Measurements from ENCODE around the gene FUT7.

DNA sequence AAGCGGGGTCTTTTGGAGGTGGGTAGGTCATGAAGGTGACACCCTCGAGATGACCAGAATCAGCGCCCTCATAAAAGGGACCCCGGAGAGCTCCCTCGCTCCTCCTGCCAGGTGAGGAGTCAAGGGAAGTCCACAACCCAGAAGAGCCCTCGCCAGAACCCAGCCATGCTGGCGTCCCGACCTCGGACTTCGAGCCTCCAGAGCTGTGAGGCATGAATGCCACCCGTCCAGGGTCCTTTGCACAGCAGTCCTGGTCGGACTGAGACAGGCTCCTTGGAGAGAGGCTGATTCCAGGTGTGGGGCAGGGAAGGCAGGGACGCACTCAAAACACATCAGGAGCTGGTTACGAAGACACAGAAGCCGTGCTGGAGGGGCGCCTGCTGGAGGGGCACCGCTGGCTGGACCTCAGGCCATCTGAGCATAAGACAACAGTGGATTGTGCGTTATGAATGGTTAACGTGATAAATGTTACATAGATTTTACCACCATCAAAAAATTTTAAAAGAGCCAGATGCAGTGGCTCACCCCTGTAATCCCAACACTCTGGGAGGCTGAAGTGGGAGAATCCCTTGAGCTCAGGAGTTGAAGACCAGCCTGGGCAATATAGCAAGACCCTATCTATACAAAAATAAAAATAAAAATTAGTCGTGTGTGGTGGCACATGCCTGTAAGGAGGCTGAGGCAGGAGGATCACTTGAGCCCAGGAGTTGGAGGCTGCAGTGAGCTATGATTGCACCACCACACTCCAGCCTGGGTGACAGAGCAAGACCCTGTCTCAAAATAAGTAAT is 29.8 kb downstream of the FUT7 start:
- TF ChIP-seq CREB1 (IDR thresholded peaks at IDR 0.05; ENCODE audit: low read depth) (no peak), RAD21 (IDR thresholded peaks at IDR 0.05; ENCODE audit: low read depth) (no peak), NFIC (IDR thresholded peaks at IDR 0.05) (no peak), TAF1 (IDR thresholded peaks at IDR 0.05; ENCODE audit: low read depth) (no peak)
